EH (cell line): ENCODE data around the gene CCDC34.
"Not testable (repeated sequence)": the region's sequence is repeated elsewhere in the genome, so short reads cannot be mapped to it uniquely, and the experiment has no call there.

Experiments
- DNase-seq: peaks from one replicate; pipeline ENCODE4 v3.0.0-alpha.2; 2015; ENCODE audit warnings: low read depth

The CCDC34 gene

DNA sequence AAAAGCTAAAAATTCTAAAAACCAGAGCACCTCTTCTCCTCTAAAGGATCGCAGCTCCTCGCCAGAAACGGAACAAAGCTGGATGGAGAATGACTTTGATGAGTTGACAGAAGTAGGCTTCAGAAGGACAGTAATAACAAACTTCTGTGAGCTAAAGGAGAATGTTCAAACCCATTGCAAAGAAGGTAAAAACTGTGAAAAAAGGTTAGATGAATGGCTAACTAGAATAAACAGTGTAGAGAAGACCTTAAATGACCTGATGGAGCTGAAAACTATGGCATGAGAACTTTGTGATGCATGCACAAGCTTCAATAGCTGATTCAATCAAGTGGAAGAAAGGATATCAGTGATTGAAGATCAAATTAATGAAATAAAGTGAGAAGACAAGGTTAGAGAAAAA is 40.8 kb downstream of the CCDC34 start:
- not testable (repeated sequence) for DNase-seq

DNA sequence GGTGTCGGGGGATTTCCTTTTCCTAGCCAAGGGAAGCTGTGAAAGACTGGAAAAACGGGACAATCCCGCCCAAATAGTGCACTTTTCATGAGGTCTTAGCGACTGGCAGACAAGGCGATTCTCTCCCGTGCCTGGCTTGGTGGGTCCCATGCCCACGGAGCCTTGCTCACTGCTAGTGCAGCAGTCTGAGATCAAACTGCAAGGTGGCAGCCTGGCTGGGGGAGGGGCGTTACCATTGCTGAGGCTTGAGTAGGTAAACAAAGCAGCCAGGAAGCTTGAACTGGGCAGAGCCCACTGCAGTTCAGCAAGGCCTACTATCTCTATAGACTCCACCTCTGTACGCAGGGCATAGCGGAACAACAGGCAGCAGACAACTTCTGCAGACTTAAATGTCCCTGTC is 41.7 kb downstream of the CCDC34 start:
- DNase-seq = not testable (repeated sequence)

- peak; percentile 78 for DNase-seq
Observed at GRCh38 chr11:27319072-27319471, 43.9 kb downstream of the CCDC34 start.

DNA sequence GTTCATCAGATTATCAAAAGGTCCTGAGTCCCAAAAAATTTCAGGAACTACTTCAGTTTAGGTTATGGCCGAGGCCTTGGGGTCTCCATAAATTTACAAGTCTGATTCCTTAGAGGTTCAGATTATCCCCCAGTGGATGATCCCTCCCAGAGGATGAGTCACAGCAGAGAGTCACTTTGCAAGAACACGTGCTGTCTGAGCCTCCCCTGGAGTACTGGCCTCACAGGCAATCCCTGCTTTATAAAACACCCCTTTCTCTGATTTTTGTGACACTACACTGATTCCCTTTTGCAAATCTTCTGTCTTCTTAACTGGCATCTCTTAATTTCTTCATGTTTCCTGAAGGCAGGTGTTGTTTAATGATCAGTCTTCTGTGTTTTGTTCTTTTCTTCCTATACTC is 45.3 kb downstream of the CCDC34 start:
- peak; percentile 71 for DNase-seq

DNA sequence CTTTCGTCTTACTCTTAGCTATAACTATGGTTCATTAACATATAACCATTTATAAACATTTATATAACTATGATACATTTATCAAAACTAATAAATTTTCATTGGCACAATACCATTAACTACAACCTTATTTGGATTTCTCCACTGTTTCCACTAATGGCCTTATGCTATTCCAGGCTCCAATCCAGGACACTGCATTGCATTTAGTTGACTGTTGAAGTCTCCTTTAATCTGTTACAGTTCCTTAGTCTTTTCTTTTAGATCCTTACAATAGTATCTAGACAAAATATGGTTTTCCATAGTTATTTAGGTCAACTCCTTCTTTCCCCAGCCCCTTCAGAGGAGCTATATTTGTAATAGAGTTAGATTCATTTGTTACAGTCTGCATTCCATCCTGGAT is 47.2 kb downstream of the CCDC34 start:
- DNase-seq = peak; percentile 31

GRCh38 chr11:27313157-27313821 is 49.7 kb downstream of the CCDC34 start:
- peak; percentile 74 for DNase-seq

GRCh38 chr11:27312110-27312509 is 50.9 kb downstream of the CCDC34 start:
- DNase-seq = no peak

- DNase-seq = no peak
Observed at GRCh38 chr11:27310707-27311106, 52.3 kb downstream of the CCDC34 start.

GRCh38 chr11:27310182-27310581 is 52.8 kb downstream of the CCDC34 start:
- DNase-seq = no peak

GRCh38 chr11:27309046-27309445 is 54.0 kb downstream of the CCDC34 start:
- peak; percentile 87 for DNase-seq

DNA sequence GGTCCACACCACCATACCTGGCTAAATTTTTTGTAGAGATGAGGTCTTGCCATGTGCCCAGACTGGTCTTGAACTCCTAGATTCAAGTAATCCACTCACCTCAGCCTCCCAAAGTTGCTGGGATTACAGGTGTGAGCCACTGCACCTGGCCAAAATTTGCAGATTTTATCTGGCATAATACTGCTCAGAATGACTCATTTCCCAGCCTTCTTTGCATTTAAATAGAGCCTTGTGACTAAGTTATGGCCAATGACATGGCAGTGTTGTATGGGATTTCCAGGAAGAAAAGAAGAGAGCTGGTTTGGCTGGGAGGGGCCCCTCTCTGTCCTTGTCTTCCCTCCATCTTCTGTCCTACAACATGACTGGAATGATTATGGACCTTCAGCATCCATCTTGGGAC is 55.8 kb downstream of the CCDC34 start:
- DNase-seq = no peak

GRCh38 chr11:27305751-27306150 is 57.3 kb downstream of the CCDC34 start:
- DNase-seq = no peak

DNA sequence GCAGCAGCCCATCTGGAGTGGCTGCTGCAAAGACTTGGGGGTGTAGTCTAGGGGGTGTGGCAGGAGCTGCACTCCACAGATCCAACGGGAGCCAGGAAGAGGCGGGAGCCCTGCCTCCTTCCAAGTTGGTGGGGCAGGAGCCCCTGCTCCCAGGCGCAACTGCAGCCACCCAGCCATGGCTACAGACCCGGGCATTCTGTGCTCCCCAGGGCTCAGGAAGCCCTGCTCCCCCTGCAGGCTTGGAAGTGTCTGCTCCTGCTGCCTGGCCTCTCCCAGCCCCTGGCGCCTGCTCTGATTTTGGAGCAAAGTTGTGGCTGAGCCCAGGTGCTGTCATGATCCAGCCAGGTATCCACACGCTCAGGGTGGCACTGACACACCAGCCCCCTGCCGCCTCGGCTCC is 58.5 kb downstream of the CCDC34 start:
- no peak for DNase-seq

DNA sequence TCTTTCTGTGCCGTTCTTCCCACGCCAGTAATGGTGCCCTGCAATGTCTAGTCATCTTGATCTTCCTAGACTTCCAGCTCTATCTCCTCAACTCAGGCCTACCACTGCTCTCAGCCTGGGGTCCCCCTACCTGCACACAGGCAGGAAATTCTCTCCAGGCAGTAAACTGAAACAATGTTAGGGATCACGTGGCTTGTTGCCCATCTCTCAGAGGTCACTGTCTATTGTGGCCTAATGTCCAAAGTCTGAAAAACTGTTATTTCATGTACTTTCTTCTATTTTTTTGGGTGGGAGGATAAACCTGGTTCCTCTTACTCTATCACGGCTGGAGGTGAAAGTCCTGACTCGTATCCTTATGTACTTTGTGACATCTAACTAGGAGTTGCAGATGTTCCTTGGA is 59.1 kb downstream of the CCDC34 start:
- DNase-seq = no peak

GRCh38 chr11:27300974-27301373 is 62.0 kb downstream of the CCDC34 start:
- peak; percentile 10 for DNase-seq

DNA sequence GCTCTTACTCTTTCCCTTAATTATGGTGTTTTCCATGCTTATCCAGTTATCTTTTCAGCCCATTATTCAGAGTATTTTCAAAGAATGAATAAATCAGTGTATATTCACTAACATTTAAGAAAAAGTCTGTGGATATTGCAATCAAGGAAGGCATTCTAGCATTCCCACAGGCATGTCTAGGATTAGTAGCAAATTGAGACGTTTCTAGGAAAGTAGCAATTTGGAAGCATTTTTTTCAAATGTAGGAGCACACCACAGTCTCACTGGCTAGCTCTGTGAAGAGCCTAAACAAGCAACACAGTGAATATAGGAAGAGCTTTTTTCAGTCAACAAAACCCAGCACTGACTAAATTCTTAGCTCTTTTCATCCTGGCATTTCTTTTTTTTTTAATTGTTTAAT is 65.4 kb downstream of the CCDC34 start:
- no peak for DNase-seq

- DNase-seq = peak; percentile 69
Observed at GRCh38 chr11:27296497-27296896, 66.5 kb downstream of the CCDC34 start.

DNA sequence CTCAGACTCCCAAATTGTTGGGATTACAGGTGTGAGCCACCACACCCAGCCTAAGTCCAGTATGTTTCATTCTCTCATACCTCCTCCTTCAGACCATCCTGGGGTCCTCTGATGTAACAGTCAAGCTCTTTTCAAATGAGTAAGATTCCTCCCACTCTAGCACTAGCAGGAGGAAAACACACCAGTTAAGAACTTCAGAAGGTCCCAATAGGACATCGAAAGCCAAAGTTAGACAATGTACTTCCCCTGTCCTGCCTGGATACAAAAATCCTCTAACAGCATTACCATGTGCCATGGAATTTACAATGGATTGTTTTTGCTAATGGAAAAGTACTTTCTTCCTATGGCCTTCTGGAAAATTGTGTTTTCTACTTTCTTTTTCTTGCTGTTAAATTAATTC is 67.1 kb downstream of the CCDC34 start:
- no peak for DNase-seq

DNA sequence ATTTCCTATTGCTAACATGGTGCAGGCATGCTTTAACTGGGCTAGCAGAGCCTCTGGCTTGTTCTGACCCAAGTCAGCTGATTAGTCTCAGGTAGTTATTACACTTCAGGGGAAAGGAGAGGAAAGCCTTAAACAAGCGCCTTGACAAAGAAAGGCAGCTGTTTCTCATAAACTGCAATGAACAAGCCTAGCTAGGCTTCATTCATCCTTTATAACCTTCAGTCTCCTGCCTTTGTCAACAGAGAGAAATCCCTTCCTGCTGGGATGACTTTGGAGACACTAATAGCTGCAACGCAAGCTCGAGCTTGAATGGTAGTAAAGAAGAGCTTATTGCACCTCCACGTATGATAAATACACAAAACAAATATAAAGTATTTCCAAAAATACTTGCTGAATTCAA is 68.4 kb downstream of the CCDC34 start:
- no peak for DNase-seq

- DNase-seq = peak; percentile 73
Observed at GRCh38 chr11:27293515-27294417, 69.2 kb downstream of the CCDC34 start.

- no peak for DNase-seq
Observed at GRCh38 chr11:27292637-27293010, 70.4 kb downstream of the CCDC34 start.

- no peak for DNase-seq
Observed at GRCh38 chr11:27291954-27292636, 70.9 kb downstream of the CCDC34 start.
